Stimulated activated CD4-positive, alpha-beta T cell treated with anti-CD3 and anti-CD28 coated beads, TNF-alpha, amount 100 ng/mL, for 48 hours (primary cell): ENCODE measurements around the gene SLC16A10.

Experiments used
- DNase-seq, 3 donors: peaks; one replicate each; pipeline ENCODE4 v3.0.0-alpha.2; 2020; ENCODE audit warnings: low read depth in 3 of 3

The SLC16A10 gene

DNA sequence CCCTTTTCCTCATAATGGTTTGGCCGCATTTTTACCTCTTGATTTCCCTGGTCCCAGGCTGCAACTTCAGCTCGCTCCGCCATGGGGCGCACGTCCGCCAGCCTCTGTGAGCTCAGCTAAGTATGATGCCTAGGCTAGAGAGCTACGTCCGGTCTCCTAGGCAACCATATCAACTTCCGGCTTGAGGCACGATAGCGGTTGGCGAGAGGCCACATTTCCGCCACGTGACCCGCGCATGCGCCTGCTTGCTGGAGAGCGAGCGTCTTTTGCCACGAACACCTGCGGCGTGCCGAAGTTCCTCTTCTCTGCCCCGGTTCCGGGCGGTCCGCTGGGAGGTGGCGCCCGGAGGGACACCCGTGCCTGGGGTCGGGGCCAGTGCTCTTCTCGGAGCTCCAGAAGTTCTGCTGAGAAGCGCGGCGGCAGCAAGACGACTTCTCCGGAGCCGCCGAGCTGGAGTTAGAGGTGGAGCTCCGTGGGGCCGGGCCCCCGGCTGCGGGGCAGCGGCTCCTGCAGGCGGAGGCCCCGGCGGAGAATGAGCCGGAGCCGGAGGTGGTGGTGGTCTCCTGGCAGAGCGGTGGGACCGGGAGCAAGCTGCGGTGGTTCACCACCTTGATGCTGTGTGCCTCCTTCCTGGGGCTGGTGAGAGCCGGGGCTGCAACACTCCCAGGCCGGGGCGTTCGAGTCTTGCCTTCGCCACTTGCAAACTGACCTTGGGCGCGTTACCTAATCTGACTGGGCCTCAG lies 172.0 kb downstream of the SLC16A10 start:
- DNase-seq: peak; percentile 97 to 98 (median 98)

DNA sequence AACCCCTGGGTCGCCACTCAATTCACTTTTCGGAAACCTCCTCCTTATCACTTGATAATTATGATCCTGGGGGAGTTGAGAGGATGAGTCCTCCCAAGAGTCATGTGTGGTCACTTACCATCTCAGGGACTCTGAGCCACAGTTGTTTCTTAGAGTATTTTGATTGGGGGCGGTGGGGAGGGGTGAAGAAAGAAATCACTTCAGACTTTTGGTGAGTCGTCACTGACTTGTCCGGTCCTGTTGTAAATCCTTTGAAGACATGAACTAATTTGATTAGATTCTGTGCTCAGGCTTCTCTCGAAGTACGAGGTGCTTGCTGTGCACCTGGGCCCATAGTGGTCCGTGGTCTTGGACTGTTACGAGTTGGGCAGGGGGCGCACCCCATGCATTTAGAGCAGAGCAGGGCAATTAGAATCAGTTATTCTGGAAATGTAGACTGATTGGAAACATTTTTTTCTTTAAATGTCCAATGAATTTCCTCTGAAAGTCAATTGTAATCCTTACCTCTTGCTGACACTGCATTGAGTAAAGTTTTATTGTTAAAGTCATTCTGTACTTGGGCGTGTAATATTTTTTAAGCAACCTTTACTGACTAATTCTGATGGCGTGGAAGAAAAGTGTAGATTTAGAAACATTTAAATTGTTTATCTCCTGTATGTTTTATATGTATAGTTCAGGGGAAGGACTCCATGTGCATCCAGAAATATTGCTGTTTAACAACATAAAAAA lies 173.4 kb downstream of the SLC16A10 start:
- DNase-seq: no peak

DNA sequence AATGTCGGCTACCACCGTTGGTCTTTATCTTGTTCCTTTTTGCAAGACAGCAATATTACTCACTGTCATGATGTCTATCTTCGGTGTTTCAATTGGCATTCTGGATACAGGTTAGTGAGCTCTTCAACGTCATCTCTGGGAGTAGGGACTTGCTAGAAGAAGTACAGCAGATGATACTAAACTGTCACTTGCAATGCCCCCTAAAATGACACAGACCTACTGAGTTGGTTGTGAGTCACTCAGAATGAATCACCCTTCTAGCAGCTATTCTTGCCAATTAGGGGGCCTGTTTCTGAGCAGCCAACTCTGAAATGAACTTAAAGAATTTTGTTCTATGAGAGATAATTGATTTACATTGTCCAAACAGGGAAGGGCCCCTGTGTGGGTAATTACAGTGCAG lies 176.5 kb downstream of the SLC16A10 start:
- no peak for DNase-seq

DNA sequence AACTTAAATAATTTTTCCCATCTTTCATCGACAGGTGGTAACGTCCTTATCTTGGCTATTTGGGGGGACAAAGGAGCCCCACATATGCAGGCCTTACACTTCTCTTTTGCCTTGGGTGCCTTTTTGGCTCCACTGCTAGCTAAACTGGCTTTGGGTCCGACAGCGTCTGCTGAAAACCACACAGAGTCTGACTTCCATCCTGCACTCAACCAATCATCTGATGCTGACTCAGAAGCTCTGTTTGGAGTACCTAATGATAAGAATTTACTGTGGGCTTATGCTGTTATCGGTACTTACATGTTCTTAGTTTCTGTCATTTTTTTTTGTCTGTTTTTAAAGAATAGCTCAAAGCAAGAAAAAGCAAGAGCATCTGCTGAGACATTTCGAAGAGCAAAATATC lies 178.5 kb downstream of the SLC16A10 start:
- DNase-seq: no peak

GRCh38 chr6:111266276-111266675 lies 179.0 kb downstream of the SLC16A10 start:
- DNase-seq: no peak

DNA sequence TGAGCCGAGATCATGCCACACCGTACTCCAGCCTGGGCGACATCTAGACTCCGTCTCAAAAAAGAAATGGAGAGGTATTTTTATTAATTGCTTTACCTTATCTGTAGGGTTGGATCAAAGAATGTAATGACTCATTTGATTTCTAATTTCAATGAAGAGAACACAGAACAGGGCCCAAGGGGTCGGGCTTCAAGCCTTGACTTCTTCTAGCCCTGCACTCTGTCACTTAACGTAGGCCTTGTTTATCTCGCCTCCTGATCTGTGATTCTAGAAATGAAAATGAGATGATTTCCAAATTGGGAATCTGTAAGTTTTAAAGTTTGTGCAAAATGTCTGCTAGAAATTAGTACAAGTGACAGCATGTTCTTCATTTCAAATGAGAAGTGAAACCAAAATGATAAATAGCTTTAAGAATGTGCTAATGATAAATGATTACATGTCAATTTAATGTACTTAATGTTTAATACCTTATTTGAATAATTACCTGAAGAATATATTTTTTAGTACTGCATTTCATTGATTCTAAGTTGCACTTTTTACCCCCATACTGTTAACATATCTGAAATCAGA lies 180.5 kb downstream of the SLC16A10 start:
- no peak for DNase-seq

- DNase-seq: no peak
These were observed 182.2 kb downstream of the SLC16A10 start for GRCh38 chr6:111269401-111269970.

GRCh38 chr6:111270121-111270520 lies 182.8 kb downstream of the SLC16A10 start:
- no peak for DNase-seq

- DNase-seq: no peak
These were observed 187.4 kb downstream of the SLC16A10 start for GRCh38 chr6:111274593-111275217.

GRCh38 chr6:111276335-111276734 lies 189.0 kb downstream of the SLC16A10 start:
- no peak for DNase-seq

DNA sequence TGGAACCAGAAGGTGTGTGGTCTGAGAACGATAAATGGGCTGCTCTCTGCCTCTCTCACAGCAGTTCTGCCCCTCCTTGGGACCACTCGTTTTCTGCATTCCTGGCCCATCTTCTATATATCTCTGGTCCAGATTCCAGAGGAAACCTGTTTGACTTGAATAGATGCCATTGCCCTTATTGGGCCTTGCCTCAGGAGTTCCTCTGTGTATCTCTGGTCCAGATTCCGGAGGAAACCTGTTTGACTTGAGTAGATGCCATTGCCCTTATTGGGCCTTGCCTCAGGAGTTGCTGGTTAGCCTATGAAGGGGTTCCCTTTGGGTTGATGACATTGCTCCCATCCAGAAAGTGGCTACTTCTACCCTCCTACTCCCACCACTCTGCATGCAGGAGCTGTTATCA lies 189.4 kb downstream of the SLC16A10 start:
- DNase-seq: no peak

DNA sequence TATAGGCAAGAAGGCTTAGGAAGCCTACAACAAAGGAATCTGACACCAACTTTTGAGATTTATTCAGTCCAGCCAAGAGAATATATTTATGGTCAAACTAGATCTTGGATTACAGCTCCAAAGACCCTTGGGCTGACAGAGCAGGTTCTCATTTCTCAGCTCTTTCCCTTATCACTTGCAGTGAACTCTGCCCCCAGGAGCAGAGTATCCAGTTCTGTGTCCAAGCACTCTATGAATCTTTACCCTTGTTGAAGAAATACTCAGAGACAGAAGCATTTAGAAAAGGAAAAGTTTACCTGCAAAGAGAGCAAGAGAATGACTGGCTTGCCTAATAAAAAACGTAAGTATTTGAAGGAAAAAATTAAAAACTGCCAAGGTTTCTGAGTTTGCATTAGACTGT lies 190.5 kb downstream of the SLC16A10 start:
- DNase-seq: no peak

DNA sequence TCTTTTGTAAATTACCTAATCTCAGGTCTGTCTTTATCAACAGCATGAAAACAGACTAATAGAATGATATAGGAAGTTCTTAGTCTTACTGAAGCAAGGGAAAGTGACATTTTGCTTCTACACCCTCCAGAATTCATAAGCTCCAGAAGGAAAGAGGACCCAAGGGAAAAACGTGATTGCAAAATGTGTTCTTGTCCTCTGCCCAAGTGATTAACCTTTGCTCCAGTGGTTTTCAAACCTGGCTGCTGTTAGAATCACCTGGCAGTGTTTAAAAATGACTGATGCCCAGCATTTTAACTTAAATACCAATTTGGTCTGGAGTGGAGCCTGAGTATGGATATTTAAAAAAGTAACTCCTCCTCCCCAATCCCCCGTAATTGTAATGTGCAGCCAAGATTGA lies 191.4 kb downstream of the SLC16A10 start:
- no peak for DNase-seq

- no peak for DNase-seq
These were observed 193.2 kb downstream of the SLC16A10 start for GRCh38 chr6:111280445-111280955.
